ENCODE measurements around the gene GNAI3.

The GNAI3 gene

DNA sequence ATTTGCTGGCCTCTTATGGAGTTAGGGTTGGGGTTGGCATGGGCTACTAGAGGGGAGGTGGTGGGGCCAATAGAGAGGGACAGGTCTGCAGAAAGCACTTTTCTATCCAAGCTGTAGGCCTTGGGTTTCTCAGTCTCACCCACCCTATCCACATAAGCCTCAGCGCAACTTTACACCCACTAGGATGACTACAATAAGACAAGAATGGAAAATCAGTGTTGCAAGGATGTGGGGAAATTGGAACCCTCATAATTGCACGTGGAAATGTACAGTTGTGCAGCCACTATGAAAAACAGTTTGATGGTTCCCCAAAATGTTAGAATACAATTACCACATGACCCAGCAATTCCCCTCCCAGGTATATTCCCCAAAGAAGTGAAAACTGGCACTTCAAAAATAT, 93.4 kb downstream of the GNAI3 start:
- no peak for TF ChIP-seq CTCF (IDR thresholded peaks at IDR 0.05; ENCODE audit: low read depth, low read length, missing control alignments)
- no peaks in the 10 kb centered on the region for H3K27me3 ChIP-seq (replicated peaks)
- no peaks in the 10 kb centered on the region for H3K36me3 ChIP-seq (replicated peaks)
- in situ Hi-C loops (cut with HindIII; ENCODE audit: low pct_ligation_motif_present, low sequenced_read_pairs) = no loop called here
- no peak for DNase-seq
- H3K4me3 ChIP-seq (ENCODE audit: low read depth, low read length) = no peak overlapping the region
- H3K27ac ChIP-seq = no peak overlapping the region

GRCh38 chr1:109642626-109643025, 94.2 kb downstream of the GNAI3 start:
- Histone ChIP-seq H3K27ac (no peak overlapping the region), H3K4me3 (ENCODE audit: low read depth, low read length) (no peak overlapping the region), H3K27me3 (replicated peaks) (no peaks in the 10 kb centered on the region), H3K36me3 (replicated peaks) (no peaks in the 10 kb centered on the region)
- TF ChIP-seq CTCF (IDR thresholded peaks at IDR 0.05; ENCODE audit: low read depth, low read length, missing control alignments) = no peak
- in situ Hi-C loops (cut with HindIII; ENCODE audit: low pct_ligation_motif_present, low sequenced_read_pairs) = no loop called here
- no peak for DNase-seq

DNA sequence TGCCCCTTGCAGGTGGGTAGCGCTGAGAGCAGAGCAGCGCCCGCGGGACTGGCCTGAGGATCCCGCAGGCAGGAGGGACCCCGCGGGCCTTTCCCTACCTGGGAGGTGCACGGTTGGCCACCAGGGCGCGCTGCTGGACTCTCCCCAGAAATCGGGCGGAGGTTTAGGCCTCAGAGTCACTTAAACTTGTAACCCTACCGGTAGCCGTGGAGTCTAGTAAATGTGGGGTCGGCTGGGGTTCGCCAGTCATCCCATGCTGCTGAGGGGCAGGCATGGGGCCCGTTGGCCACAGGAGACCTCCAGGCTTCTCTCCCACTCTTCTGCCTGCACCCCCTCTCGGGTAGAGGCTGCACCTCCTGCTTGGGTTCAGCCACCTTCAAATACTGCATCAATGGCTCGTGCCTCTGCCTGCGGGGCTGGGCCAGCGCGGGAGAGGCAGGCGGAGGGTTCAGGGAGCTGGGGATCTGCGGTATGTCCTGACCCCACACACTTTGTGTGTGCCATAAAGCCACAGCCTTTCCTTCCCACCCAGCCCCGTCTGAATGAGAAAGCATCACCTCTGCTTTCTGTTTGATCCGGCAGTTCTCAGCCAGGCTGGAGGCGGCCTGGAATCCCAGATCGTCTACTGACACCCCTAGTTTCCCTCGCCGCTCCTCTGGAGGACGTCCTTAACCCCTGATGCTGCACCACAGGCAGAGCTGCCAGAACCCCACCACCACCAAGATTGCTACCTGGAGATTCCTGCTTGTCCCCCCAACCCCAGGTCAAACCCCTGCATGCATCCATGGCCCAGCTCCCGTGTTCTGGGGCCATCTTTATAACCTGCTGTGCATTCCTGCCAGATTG, 95.2 kb downstream of the GNAI3 start:
- Histone ChIP-seq H3K4me3 (ENCODE audit: low read depth, low read length) (no peak overlapping the region), H3K36me3 (replicated peaks) (no peaks in the 10 kb centered on the region), H3K27ac (no peak overlapping the region), H3K27me3 (replicated peaks) (no peaks in the 10 kb centered on the region)
- in situ Hi-C loops (cut with HindIII; ENCODE audit: low pct_ligation_motif_present, low sequenced_read_pairs) = no loop called here
- peak; percentile 97 for TF ChIP-seq CTCF (IDR thresholded peaks at IDR 0.05; ENCODE audit: low read depth, low read length, missing control alignments)
- peak; percentile 65 for DNase-seq

GRCh38 chr1:109644670-109645069, 96.3 kb downstream of the GNAI3 start:
- in situ Hi-C loops (cut with HindIII; ENCODE audit: low pct_ligation_motif_present, low sequenced_read_pairs) = no loop called here
- Histone ChIP-seq H3K27me3 (replicated peaks) (no peaks in the 10 kb centered on the region), H3K36me3 (replicated peaks) (no peaks in the 10 kb centered on the region), H3K27ac (no peak overlapping the region), H3K4me3 (ENCODE audit: low read depth, low read length) (no peak overlapping the region)
- DNase-seq = no peak
- TF ChIP-seq CTCF (IDR thresholded peaks at IDR 0.05; ENCODE audit: low read depth, low read length, missing control alignments) = no peak

GRCh38 chr1:109649491-109649914, 101.1 kb downstream of the GNAI3 start:
- Histone ChIP-seq H3K27me3 (replicated peaks) (no peaks in the 10 kb centered on the region), H3K36me3 (replicated peaks) (no peaks in the 10 kb centered on the region), H3K27ac (no peak overlapping the region), H3K4me3 (ENCODE audit: low read depth, low read length) (no peak overlapping the region)
- peak; percentile 33 for TF ChIP-seq CTCF (IDR thresholded peaks at IDR 0.05; ENCODE audit: low read depth, low read length, missing control alignments)
- no peak for DNase-seq
- in situ Hi-C loops (cut with HindIII; ENCODE audit: low pct_ligation_motif_present, low sequenced_read_pairs) = no loop called here
